GM12872 (cell line): ENCODE measurements around the gene COPS3.
A peak's percentile ranks its signal among the peaks of the same experiment; 100 is the strongest.

Experiments used
- CTCF ChIP-seq: IDR thresholded peaks from 3 replicates; pipeline ENCODE4 v1.5.1; 2011; ENCODE audit warnings: low read depth, mild to moderate bottlenecking, low read length, moderate library complexity; ENCODE audit not compliant: insufficient read depth

The COPS3 gene

GRCh38 chr17:17313350-17313991 lies 32.4 kb upstream of the COPS3 start:
- peak; percentile 81 for TF ChIP-seq CTCF

- TF ChIP-seq CTCF = no peak
These were observed 28.3 kb upstream of the COPS3 start for GRCh38 chr17:17309356-17309755.

- no peak for TF ChIP-seq CTCF
These were observed 24.3 kb upstream of the COPS3 start for GRCh38 chr17:17305281-17305801.

GRCh38 chr17:17304521-17304985 lies 23.5 kb upstream of the COPS3 start:
- no peak for TF ChIP-seq CTCF

- no peak for TF ChIP-seq CTCF
These were observed 22.9 kb upstream of the COPS3 start for GRCh38 chr17:17303847-17304490.

GRCh38 chr17:17303010-17303846 lies 22.2 kb upstream of the COPS3 start, which contains the start of gene NT5M:
Gene NT5M (plus strand): TSS chr17:17303373. CDS start chr17:17303551, 178 bp downstream.
- TF ChIP-seq CTCF = no peak
